Activated naive CD4-positive, alpha-beta T cell treated with anti-CD3 and anti-CD28 coated beads, Interleukin-2, amount 50 U/mL, for 72 hours (primary cell): Measurements from ENCODE around the gene GNAZ. TPM values are rescaled to one million over a fixed set of nuclear protein-coding genes. Genes with fewer than 3 reads are reported as not detected.

Experiments used
- ATAC-seq, 2 donors: fragments of 150-1000 bp; cut with Tn5 transposase; 2 replicates each; pipeline ENCODE4 v1.10.0; 2021; ENCODE audit warnings: mild to moderate bottlenecking in 2 of 2, moderate library complexity in 2 of 2
- DNase-seq, 2 donors: peaks; one replicate each; pipeline ENCODE4 v3.0.0; 2021 to 2022; ENCODE audit warnings: low spot score in 2 of 2
- H3K27ac Mint-ChIP-seq, 2 donors: one replicate each; pipeline ENCODE4 v1.8.0; 2022; ENCODE audit warnings: mild to moderate bottlenecking in 2 of 2, mixed read lengths in 2 of 2
- H3K36me3 Mint-ChIP-seq, 2 donors: one replicate each; pipeline ENCODE4 v1.8.0; 2022; ENCODE audit warnings: mixed read lengths in 2 of 2
- H3K9me3 Mint-ChIP-seq, 2 donors: one replicate each; pipeline ENCODE4 v1.8.0; 2022; ENCODE audit warnings: mixed read lengths in 2 of 2
- total RNA-seq, 2 donors: library from RNA; stranded (reverse); gene quantifications; one replicate each; pipeline ENCODE4 v1.2.3, GENCODE V29; 2022

The GNAZ gene
- total RNA-seq, 2 donors from 2014 or later = 0.39 to 0.61 TPM

DNA sequence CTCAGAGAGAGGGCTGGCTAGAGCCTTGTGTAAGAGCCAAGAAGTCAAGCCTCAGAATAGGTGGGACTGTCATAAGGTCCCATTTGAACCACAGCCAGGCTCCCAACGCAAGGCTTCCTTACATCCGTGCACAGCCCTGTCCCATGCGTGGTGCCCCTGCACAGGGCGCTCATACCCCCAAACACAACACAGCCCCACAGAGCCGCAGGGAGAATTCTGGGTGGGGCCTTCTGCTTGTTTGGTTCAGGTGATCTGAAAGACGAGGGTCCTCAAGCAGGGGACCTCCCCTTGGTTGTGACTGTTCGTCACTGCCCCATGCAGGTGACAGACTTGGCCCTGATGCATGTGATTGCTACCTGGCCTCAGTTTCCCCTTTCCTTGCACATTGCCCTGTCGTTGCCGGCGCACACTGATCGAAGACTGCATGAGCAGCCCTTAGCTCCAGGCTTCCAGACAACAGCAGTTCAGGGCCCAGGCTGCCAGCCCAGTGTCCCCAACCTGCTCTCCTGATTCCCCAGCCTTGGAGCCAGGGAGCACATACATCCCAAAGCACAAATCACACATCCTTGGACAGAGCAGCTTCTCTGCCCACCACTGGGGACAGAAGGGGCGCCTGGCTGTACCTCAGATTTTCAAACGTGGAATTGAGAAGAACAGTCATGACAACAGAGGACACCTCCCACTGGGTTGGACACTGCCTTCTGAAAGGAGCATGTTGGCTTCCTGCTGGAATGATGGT is 22.1 kb downstream of the GNAZ start:
- Mint-ChIP-seq H3K9me3 (no peaks in the 10 kb centered on the region), H3K36me3 (no peaks in the 10 kb centered on the region), H3K27ac (no peak overlapping the region)
- DNase-seq (no peak), ATAC-seq (no peak)

GRCh38 chr22:23093051-23093788 is 22.9 kb downstream of the GNAZ start:
- no peaks in the 10 kb centered on the region for H3K9me3 Mint-ChIP-seq
- DNase-seq = no peak
- H3K36me3 Mint-ChIP-seq = no peaks in the 10 kb centered on the region
- peak overlapping the region in 1 of 2 donors; percentile 26 for H3K27ac Mint-ChIP-seq
- no peak for ATAC-seq

DNA sequence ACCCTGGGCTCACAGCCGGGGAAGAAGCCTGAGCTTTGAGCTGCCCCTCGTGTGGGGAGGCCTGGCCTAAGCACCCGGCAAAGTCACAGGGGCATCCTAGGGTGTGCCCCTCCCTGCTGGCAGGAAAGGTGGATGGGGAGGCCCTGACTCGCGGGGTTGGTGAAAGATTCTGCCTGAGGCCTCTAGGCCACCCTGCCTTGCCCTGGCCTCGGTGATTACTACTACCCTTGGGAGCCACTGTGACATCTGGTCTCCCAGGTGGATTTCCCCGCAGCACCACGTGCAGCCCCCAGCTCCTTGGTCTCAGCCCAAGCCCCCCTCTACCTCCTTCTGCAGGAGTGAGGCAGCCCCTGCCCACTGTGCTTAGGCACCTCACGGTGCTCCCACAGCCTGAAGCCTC is 23.9 kb downstream of the GNAZ start:
- ATAC-seq (no peak), DNase-seq (no peak)
- Mint-ChIP-seq H3K9me3 (no peaks in the 10 kb centered on the region), H3K36me3 (no peaks in the 10 kb centered on the region), H3K27ac (peak overlapping the region in 1 of 2 donors; percentile 40)

- ATAC-seq (no peak), DNase-seq (no peak)
- Mint-ChIP-seq H3K9me3 (no peaks in the 10 kb centered on the region), H3K27ac (peak overlapping the region in 1 of 2 donors; percentile 40), H3K36me3 (no peaks in the 10 kb centered on the region)
These were observed 24.7 kb downstream of the GNAZ start for GRCh38 chr22:23094695-23095681.

DNA sequence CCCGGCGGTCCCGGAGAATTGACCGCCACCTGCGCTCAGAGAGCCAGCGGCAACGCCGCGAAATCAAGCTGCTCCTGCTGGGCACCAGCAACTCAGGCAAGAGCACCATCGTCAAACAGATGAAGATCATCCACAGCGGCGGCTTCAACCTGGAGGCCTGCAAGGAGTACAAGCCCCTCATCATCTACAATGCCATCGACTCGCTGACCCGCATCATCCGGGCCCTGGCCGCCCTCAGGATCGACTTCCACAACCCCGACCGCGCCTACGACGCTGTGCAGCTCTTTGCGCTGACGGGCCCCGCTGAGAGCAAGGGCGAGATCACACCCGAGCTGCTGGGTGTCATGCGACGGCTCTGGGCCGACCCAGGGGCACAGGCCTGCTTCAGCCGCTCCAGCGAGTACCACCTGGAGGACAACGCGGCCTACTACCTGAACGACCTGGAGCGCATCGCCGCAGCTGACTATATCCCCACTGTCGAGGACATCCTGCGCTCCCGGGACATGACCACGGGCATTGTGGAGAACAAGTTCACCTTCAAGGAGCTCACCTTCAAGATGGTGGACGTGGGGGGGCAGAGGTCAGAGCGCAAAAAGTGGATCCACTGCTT is 25.5 kb downstream of the GNAZ start:
- ATAC-seq = no peak
- DNase-seq = no peak
- Mint-ChIP-seq H3K27ac (no peak overlapping the region), H3K36me3 (no peaks in the 10 kb centered on the region), H3K9me3 (no peaks in the 10 kb centered on the region)

DNA sequence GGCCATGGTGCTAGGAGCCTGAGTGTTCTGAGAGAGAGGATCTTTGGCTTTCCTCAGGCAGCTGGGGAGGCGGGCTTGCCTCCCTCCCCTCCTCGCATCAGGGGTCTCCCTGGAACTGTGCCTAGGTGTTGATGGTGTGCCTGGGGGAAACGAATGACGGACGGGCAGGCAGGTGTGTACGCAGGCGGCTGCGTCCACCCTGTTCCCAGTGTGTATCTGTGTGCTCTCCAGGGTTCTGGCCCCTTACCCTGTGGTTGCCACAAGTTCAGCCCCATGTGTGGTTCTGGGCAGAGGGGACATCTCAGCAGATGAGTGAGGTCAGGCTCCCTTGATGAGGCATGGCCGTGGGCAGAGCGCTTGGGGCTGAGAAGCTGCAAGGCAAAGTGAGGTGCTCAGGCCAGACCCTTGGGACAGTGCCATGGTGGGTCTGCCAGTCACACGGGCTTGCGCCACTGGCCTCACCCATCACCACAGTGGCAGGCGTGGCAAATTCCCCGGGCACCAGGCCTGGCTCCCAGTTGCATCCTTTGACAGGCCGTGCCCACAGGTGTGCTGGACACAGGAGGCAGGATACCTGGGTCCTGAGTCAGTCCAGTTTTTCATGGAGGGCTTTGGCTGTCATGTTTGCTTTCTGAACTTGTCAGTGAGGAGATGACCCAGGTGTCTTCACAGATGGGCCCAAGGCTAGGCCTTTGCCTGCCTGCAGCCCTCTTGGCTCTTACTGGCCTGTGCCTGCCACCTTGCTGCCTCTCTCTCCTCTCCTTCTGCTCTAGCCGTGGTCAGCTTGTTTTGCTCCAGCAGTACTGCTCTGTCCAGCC is 27.3 kb downstream of the GNAZ start:
- no peaks in the 10 kb centered on the region for H3K9me3 Mint-ChIP-seq
- DNase-seq (no peak), ATAC-seq (no peak)
- no peaks in the 10 kb centered on the region for H3K36me3 Mint-ChIP-seq
- H3K27ac Mint-ChIP-seq = no peak overlapping the region

DNA sequence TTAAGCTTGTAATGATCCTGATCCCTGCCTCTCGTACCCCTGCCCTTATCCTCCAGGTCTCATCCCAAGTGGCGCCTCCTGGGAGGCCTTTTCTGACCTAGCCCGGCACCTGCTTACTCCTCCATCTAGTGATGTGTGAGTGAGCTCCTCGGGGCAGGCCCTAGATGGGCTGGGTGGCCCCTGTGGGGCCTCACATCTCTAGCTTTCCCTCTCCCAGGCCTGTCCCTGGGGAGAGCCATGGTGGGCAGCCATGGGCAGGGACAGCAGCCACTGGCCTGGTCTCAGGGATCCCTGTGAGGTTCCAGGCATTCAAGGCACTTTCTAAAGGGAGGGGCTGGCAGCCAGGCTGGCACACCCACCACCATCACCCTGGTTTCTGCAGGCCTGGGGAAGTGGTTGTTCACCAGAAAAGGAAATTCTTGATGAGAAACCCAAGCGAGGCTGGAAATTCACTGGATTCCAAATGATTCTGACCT is 27.9 kb downstream of the GNAZ start:
- no peak overlapping the region for H3K27ac Mint-ChIP-seq
- no peaks in the 10 kb centered on the region for H3K9me3 Mint-ChIP-seq
- no peaks in the 10 kb centered on the region for H3K36me3 Mint-ChIP-seq
- DNase-seq (no peak), ATAC-seq (no peak)

DNA sequence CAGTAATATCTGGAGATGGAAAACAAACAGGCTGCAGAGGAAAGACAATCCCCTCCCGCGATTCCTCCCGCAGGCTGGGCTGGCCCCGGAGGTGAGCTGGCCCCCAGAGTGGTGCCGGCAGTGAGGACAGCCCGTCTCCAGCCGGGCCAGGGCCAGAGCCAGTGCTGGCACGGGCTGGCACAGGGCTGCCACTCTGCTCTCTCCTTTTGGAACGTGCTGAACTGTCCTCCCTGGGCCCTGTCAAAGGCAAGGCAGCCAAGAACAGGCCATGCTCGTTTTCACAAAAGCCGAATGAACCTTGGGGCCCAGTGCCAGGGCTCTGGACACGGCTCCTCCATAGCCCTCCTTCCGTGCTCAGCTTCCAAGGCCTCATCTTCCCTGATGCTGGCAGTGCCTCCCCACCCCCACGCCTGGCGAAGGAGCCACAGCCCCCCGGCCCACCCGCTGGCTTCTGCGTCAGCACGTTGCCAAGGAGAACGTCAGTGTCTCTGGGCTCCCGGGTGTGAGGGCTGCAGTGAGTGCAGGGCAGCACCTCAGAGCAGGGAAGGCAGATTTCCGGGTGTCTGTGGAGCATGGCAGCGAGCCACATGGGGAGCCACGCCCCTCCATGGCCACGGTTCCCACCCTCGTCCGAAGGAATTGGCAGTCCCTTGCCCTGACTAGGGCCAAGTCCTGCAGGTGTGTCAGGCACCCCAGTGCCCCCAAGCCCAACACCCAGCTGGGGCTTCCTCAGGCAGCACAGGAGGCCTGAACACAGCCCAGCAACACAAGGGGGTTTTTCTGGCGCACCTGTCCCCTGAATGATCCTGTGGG is 28.6 kb downstream of the GNAZ start:
- ATAC-seq = no peak
- Mint-ChIP-seq H3K36me3 (no peaks in the 10 kb centered on the region), H3K9me3 (no peaks in the 10 kb centered on the region)

GRCh38 chr22:23099531-23099804 is 29.1 kb downstream of the GNAZ start:
- H3K36me3 Mint-ChIP-seq = no peaks in the 10 kb centered on the region
- no peaks in the 10 kb centered on the region for H3K9me3 Mint-ChIP-seq
- DNase-seq (no peak), ATAC-seq (no peak)
- H3K27ac Mint-ChIP-seq = no peak overlapping the region

More for the DNA sequence above, 28.6 kb downstream of the GNAZ start:
- no peak for DNase-seq
- no peak overlapping the region for H3K27ac Mint-ChIP-seq

- no peak for ATAC-seq
- no peak overlapping the region for H3K27ac Mint-ChIP-seq
- H3K36me3 Mint-ChIP-seq = no peaks in the 10 kb centered on the region
These were observed 29.9 kb downstream of the GNAZ start for GRCh38 chr22:23100124-23100801.

DNA sequence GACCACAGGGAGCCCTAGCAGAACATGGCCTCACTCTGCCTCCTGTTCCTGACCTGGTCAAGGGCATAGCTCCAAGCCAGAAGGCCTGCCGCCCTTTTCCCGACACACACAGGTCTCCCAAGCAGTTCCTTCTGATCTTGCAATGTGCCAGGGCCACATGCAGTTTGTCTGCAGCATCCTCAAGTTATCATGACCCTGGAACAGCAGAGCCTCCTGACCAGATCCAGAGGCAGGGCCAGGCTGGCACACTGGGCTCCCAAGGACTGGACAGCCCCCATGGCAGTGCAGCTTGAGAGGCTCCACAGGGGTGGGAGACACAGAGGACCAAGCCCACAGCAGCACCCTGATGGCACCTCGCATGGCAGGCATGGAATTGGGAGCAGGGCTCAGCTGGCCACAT is 31.2 kb downstream of the GNAZ start:
- Mint-ChIP-seq H3K9me3 (no peaks in the 10 kb centered on the region), H3K36me3 (no peaks in the 10 kb centered on the region), H3K27ac (no peak overlapping the region)
- ATAC-seq = no peak
- DNase-seq = no peak

More at GRCh38 chr22:23100124-23100801, 29.9 kb downstream of the GNAZ start:
- no peak for DNase-seq
- no peaks in the 10 kb centered on the region for H3K9me3 Mint-ChIP-seq

DNA sequence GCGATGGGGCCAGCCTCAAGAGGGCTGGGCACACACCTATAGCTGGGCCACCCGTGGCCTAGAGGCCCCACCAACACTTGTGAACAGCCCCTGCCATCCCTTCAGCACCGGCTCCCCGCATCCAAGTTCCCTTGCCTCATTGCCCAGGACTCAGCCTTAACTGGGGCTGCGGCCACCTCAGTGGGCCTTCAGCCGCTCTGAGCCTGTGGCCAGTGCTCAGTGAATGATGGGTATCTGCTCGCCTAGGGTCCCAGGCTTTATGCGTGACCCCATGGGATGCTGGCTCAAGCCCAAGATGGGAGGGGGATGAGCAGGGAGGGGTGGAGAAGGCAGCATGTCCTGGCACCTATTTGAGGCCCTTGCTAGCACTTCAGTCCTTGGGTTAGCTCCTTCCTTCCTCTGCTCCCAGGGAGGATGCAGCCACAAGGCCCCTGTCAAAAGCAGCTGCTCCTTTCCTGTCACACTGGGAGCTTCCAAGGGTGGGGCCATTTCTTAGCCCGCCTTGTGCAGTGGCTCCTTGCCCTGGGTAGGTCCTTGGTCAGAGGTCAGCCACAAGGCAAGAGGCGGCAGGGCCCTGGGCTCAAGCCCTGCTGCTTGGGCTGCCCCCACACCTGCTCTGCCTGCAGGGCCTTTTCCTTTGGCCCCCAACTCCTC is 31.8 kb downstream of the GNAZ start:
- DNase-seq (no peak), ATAC-seq (no peak)
- H3K27ac Mint-ChIP-seq = no peak overlapping the region
- no peaks in the 10 kb centered on the region for H3K36me3 Mint-ChIP-seq
- H3K9me3 Mint-ChIP-seq = no peaks in the 10 kb centered on the region

DNA sequence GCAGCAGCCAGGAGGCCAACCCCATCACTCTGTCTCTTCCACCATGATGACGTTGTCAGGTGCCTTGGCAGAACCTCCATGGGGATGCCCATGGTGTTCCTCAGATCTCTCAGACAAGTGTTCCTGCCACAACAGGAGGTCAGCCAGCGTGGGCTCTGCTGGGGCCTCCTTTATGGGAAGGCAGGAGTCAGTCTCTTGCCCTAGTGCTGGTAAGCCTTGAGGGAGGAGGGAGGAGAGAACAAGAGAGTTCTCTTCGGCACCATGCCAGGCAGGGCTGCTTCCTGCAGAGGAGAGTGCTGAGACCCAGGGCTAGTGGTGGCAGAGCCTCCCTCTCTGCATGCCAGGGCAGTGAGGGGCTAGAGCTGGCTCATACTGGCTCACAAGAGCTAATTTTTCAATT is 32.5 kb downstream of the GNAZ start:
- Mint-ChIP-seq H3K27ac (no peak overlapping the region), H3K9me3 (no peaks in the 10 kb centered on the region), H3K36me3 (no peaks in the 10 kb centered on the region)
- DNase-seq (no peak), ATAC-seq (no peak)

- Mint-ChIP-seq H3K27ac (peak overlapping the region in 1 of 2 donors; percentile 8), H3K9me3 (no peaks in the 10 kb centered on the region), H3K36me3 (no peaks in the 10 kb centered on the region)
- DNase-seq (no peak), ATAC-seq (no peak)
These were observed 33.1 kb downstream of the GNAZ start for GRCh38 chr22:23103199-23103954.
